GM12878 (cell line): ENCODE data around the gene WWOX. TPM values are rescaled to one million over a fixed set of nuclear protein-coding genes. Genes with fewer than 3 reads are reported as not detected.
"Not testable (repeated sequence)": the region's sequence is repeated elsewhere in the genome, so short reads cannot be mapped to it uniquely, and the experiment has no call there.

ENCODE experiments used
- ATAC-seq: fragments of 200-7000 bp; cut with Tn5 transposase; 3 replicates; pipeline ENCODE4 v1.9.1; 2020; ENCODE audit warnings: mild to moderate bottlenecking, moderate library complexity
- BruUV-seq: library from RNA; stranded (reverse); fragments of 400-500 nt; replicated peaks from 2 replicates; lab custom pipeline; 2021; lab: Mats Ljungman, UMichigan
- CTCF ChIA-PET: fragments of 300-600 bp; sonication (Branson Sonifier 250); formaldehyde crosslinking; extraction: SDS; loops from one replicate; lab custom pipeline; 2021; ENCODE audit warnings: inconsistent platforms; lab: Yijun Ruan, JAX
- POLR2A ChIA-PET: fragments of 350-600 bp; formaldehyde crosslinking; extraction: SDS; loops from one replicate; lab custom pipeline; 2021; ENCODE audit warnings: inconsistent platforms; lab: Charles Lee
- RAD21 ChIA-PET: fragments of 300-600 bp; sonication (Branson Sonifier 250); formaldehyde crosslinking; loops from one replicate; lab custom pipeline; 2023; ENCODE audit warnings: antibody characterized with exemption; ENCODE audit not compliant: unreplicated experiment; lab: Charles Lee
- SMC1A ChIA-PET: fragments of 300-600 bp; sonication (Branson Sonifier 250); formaldehyde crosslinking; loops from one replicate; lab custom pipeline; 2023; ENCODE audit not compliant: unreplicated experiment, uncharacterized antibody; lab: Charles Lee
- DNase-seq: peaks from one replicate; pipeline ENCODE4 v3.0.0-alpha.2; 2011; ENCODE audit warnings: low read depth, low spot score
- FAIRE-seq: peaks from 3 replicates; lab custom pipeline; 2011; peaks lifted over from hg19 to GRCh38; lab: Jason Lieb, UNC
- H2AFZ ChIP-seq: 2 replicates; pipeline ENCODE4 v1.6.0; 2011; ENCODE audit warnings: low read depth, low read length, control low read depth; ENCODE audit not compliant: control insufficient read depth
- H3K27ac ChIP-seq: 2 replicates; pipeline ENCODE4 v1.5.1; 2011; ENCODE audit warnings: control low read depth; ENCODE audit not compliant: control insufficient read depth, insufficient read depth
- H3K27me3 ChIP-seq, 2 experiments: replicated peaks in 1 of 2; 2 replicates each; pipeline versions ENCODE4 v1.6.0 to v1.6.1; 2011; ENCODE audit warnings: low read length in 1 of 2; ENCODE audit not compliant: control insufficient read depth in 2 of 2, insufficient read depth in 2 of 2
- H3K36me3 ChIP-seq, 2 experiments: 2 replicates each; pipeline ENCODE4 v1.5.1; 2011; ENCODE audit warnings: low read length in 1 of 2; ENCODE audit not compliant: control insufficient read depth in 2 of 2, insufficient read depth in 2 of 2
- H3K4me1 ChIP-seq: 2 replicates; pipeline ENCODE4 v1.6.1; 2011; ENCODE audit warnings: mild to moderate bottlenecking, low read length, moderate library complexity, mixed read lengths; ENCODE audit not compliant: control insufficient read depth, insufficient read depth
- H3K4me2 ChIP-seq: 2 replicates; pipeline ENCODE4 v1.6.0; 2011; ENCODE audit warnings: control low read depth; ENCODE audit not compliant: control insufficient read depth, insufficient read depth
- H3K4me3 ChIP-seq: fragments of 200-600 bp; sonication (generic); 2 replicates; pipeline ENCODE4 v1.5.1; 2016
- H3K79me2 ChIP-seq: 2 replicates; pipeline ENCODE4 v1.6.0; 2011; ENCODE audit warnings: low read length; ENCODE audit not compliant: control insufficient read depth, insufficient read depth
- H3K9ac ChIP-seq: 2 replicates; pipeline ENCODE4 v1.8.0; 2011; ENCODE audit warnings: low read length, control low read depth, mixed read lengths; ENCODE audit not compliant: control insufficient read depth, insufficient read depth
- H3K9me3 ChIP-seq: replicated peaks from 3 replicates; pipeline ENCODE4 v1.5.1; 2011; ENCODE audit warnings: mild to moderate bottlenecking, low read length; ENCODE audit not compliant: control insufficient read depth, insufficient read depth
- H4K20me1 ChIP-seq: 2 replicates; pipeline ENCODE4 v1.6.0; 2011; ENCODE audit not compliant: control insufficient read depth, insufficient read depth
- CHD2 ChIP-seq: IDR thresholded peaks from 2 replicates; pipeline ENCODE4 v1.6.1; 2011; ENCODE audit warnings: low read depth, low read length, improper control_type of control experiment, borderline replicate concordance
- CHD4 ChIP-seq: fragments of 200-600 bp; sonication (generic); IDR thresholded peaks from 2 replicates; pipeline ENCODE4 v1.6.1; 2016; ENCODE audit warnings: mild to moderate bottlenecking
- HDAC2 ChIP-seq: fragments of 200-600 bp; sonication (generic); IDR thresholded peaks from 2 replicates; pipeline ENCODE4 v1.6.1; 2017
- MTA2 ChIP-seq: fragments of 450-650 bp; IDR thresholded peaks from 2 replicates; pipeline ENCODE4 v1.6.1; 2016; ENCODE audit warnings: low read depth, mild to moderate bottlenecking, moderate library complexity
- NFIC ChIP-seq: IDR thresholded peaks from 2 replicates; pipeline ENCODE4 v1.6.1; 2012; ENCODE audit warnings: low read depth, mild to moderate bottlenecking, inconsistent platforms, low read length, moderate library complexity
- TCF3 ChIP-seq: IDR thresholded peaks from 2 replicates; pipeline ENCODE4 v1.6.1; 2012; ENCODE audit warnings: low read depth, mild to moderate bottlenecking, low read length, borderline replicate concordance; ENCODE audit not compliant: insufficient read depth
- WGBS: methylation state at CpG from one replicate; pipeline ENCODE4 v1.1.6; 2016; ENCODE audit warnings: low lambda C conversion rate; ENCODE audit not compliant: insufficient replicate concordance, insufficient coverage; ENCODE audit errors: missing lambda C conversion rate; 5-methylcytosine and 5-hydroxymethylcytosine counted together
- in situ Hi-C: fragments of 300-500 bp; cut with MboI; formaldehyde crosslinking; loops from 9 replicates; pipeline ENCODE4 v1.14.3; 2018; ENCODE audit warnings: mixed read lengths
- intact Hi-C: fragments of 100-400 bp; cut with micrococcal nuclease; formaldehyde crosslinking; loops from one replicate; pipeline ENCODE4 v1.14.2; 2022; ENCODE audit not compliant: unreplicated experiment
- polyA plus RNA-seq, 11 experiments: library from polyadenylated mRNA; depleted of rRNA in 4 of 11; unstranded in 6 of 11; stranded (reverse) in 5 of 11; fragments of >200 nt; fragmentation: Nextera tagmentation in 4 of 11; fragmentation: Illumina TruSeq in 1 of 11; extraction: Ambion mirVana in 4 of 11; extraction: Trizol in 1 of 11; gene quantifications; 1 replicate in 1 of 11; 2 replicates in 10 of 11; pipeline versions ENCODE4 v1.2.1 to v1.2.3, GENCODE V29; 2011 to 2016; ENCODE audit warnings: inconsistent platforms in 2 of 11, missing spikeins in 2 of 11, low read depth in 1 of 11
- total RNA-seq, 4 experiments: library from RNA; depleted of rRNA in 3 of 4; stranded (reverse); fragments of >200 nt in 3 of 4; fragmentation: Illumina TruSeq in 1 of 4; extraction: Trizol in 1 of 4; gene quantifications; 2 replicates each; pipeline versions ENCODE4 v1.2.1 to v1.2.3, GENCODE V29; 2013 to 2021

The WWOX gene
- total and polyA plus RNA-seq, 10 of the 15 experiments (the other 5 are each of a cell fraction or from before 2014, with no cell fraction given), result 2.8 to 24.4 (median 17.8) TPM

- TF ChIP-seq CHD4 (no peak), MTA2 (no peak), NFIC (no peak), TCF3 (no peak), HDAC2 (no peak), CHD2 (no peak)
- TF ChIP-seq, all 136 proteins: peak for 0
- FAIRE-seq (no peak), ATAC-seq (no peak), DNase-seq (no peak)
- H4K20me1 ChIP-seq, result no peaks in the 10 kb centered on the region
- WGBS, result 24% methylated on average over 9 of the region's 9 CpGs
- no peaks in the 10 kb centered on the region for H3K79me2 ChIP-seq
- intact Hi-C loops, result no loop called here
- in situ Hi-C loops, result no loop called here
- ChIA-PET RAD21 (no interaction called here), CTCF (no interaction called here), SMC1A (interaction anchor here (1.2 kb wide), 1 partner anchor 33 kb away, joined by 3 read pairs; no protein-coding TSS in a partner anchor), POLR2A (no interaction called here)
- H3K36me3 ChIP-seq, result no peaks in the 10 kb centered on the region
- H3K9me3 ChIP-seq, result no peaks in the 10 kb centered on the region
- no peak overlapping the region for H3K4me2 ChIP-seq
- H3K4me3 ChIP-seq, result no peak overlapping the region
- H2AFZ ChIP-seq, result no peak overlapping the region
- H3K9ac ChIP-seq, result no peak overlapping the region
- H3K4me1 ChIP-seq, result no peaks in the 10 kb centered on the region
- H3K27ac ChIP-seq, result no peak overlapping the region
- BruUV-seq, result no TSS peak
- no peaks in the 10 kb centered on the region; a peak in 1 of 4 replicates for H3K27me3 ChIP-seq
These were observed 41.5 kb upstream of the WWOX start for GRCh38 chr16:78057803-78058564.

GRCh38 chr16:78059806-78060205 lies 39.6 kb upstream of the WWOX start:
- ChIA-PET RAD21 (interaction anchor here (1.2 kb wide), 1 partner anchor 39 kb away, joined by 3 read pairs; no protein-coding TSS in a partner anchor), CTCF (interaction anchor here (1.2 to 3.3 kb wide), 4 partner anchors 9 to 383 kb away, joined by 3 to 10 read pairs (median 4); partner anchors contain the start of gene WWOX)
- H3K9me3 ChIP-seq, H3K4me1 ChIP-seq, H3K4me3 ChIP-seq, H3K27me3 ChIP-seq, in situ Hi-C loops, BruUV-seq, POLR2A ChIA-PET, H3K4me2 ChIP-seq, H3K79me2 ChIP-seq, DNase-seq, H3K9ac ChIP-seq, H3K36me3 ChIP-seq, FAIRE-seq, H3K27ac ChIP-seq, intact Hi-C loops, SMC1A ChIA-PET, ATAC-seq, H2AFZ ChIP-seq, H4K20me1 ChIP-seq: not testable (repeated sequence)
- WGBS, result 56% methylated on average over 21 of the region's 25 CpGs
